Osteocyte (in vitro differentiated cells): ENCODE measurements around the gene CS. TPM values are rescaled to one million over a fixed set of nuclear protein-coding genes. Genes with fewer than 3 reads are reported as not detected.

Experiments used
- DNase-seq: peaks from one replicate; pipeline ENCODE4 v3.0.0; 2021; ENCODE audit warnings: mixed read lengths; ENCODE audit not compliant: unreplicated experiment; ENCODE audit errors: extremely low spot score
- H3K27ac Mint-ChIP-seq: one replicate; pipeline ENCODE4 v1.8.0; 2021; ENCODE audit warnings: mild to moderate bottlenecking, mixed read lengths; ENCODE audit not compliant: unreplicated experiment
- H3K27me3 Mint-ChIP-seq: one replicate; pipeline ENCODE4 v1.8.0; 2021; ENCODE audit warnings: mixed read lengths; ENCODE audit not compliant: unreplicated experiment
- H3K36me3 Mint-ChIP-seq: one replicate; pipeline ENCODE4 v1.8.0; 2021; ENCODE audit warnings: mixed read lengths; ENCODE audit not compliant: unreplicated experiment
- H3K4me1 Mint-ChIP-seq: one replicate; pipeline ENCODE4 v1.8.0; 2021; ENCODE audit warnings: mixed read lengths; ENCODE audit not compliant: unreplicated experiment
- H3K4me3 Mint-ChIP-seq: one replicate; pipeline ENCODE4 v1.8.0; 2021; ENCODE audit warnings: mild to moderate bottlenecking, moderate library complexity, mixed read lengths; ENCODE audit not compliant: unreplicated experiment
- H3K9me3 Mint-ChIP-seq: one replicate; pipeline ENCODE4 v1.8.0; 2021; ENCODE audit warnings: mixed read lengths; ENCODE audit not compliant: unreplicated experiment
- CTCF ChIP-seq: fragments of 200-600 bp; sonication (generic); IDR thresholded peaks from 2 replicates; pipeline ENCODE4 v1.5.0; 2021; ENCODE audit warnings: antibody characterized with exemption, mild to moderate bottlenecking, moderate library complexity
- total RNA-seq: library from RNA; stranded (reverse); gene quantifications from 2 replicates; pipeline ENCODE4 v1.2.1, GENCODE V29; 2021

Gene CS
- total RNA-seq, 1 donor from 2014 or later = 199 TPM

- no peak overlapping the region for H3K27ac Mint-ChIP-seq
- H3K27me3 Mint-ChIP-seq = no peaks in the 10 kb centered on the region
- H3K9me3 Mint-ChIP-seq = no peaks in the 10 kb centered on the region
- H3K4me1 Mint-ChIP-seq = peaks cover 15% of the 10 kb centered on the region
- H3K4me3 Mint-ChIP-seq = no peak overlapping the region
- no peak for DNase-seq
- H3K36me3 Mint-ChIP-seq = peaks cover 8% of the 10 kb centered on the region
- no peak for TF ChIP-seq CTCF
Observed at GRCh38 chr12:56304872-56305590, 4.9 kb upstream of the CS start.

GRCh38 chr12:56304276-56304675 lies 4.1 kb upstream of the CS start:
- no peak for TF ChIP-seq CTCF
- H3K27me3 Mint-ChIP-seq = no peaks in the 10 kb centered on the region
- no peak overlapping the region for H3K27ac Mint-ChIP-seq
- DNase-seq = no peak
- H3K9me3 Mint-ChIP-seq = no peaks in the 10 kb centered on the region
- H3K4me1 Mint-ChIP-seq = peaks cover 17% of the 10 kb centered on the region
- peaks cover 3% of the 10 kb centered on the region for H3K36me3 Mint-ChIP-seq
- H3K4me3 Mint-ChIP-seq = no peak overlapping the region

GRCh38 chr12:56300644-56301464 lies 724 bp upstream of the CS start:
- Mint-ChIP-seq H3K36me3 (peaks cover 2% of the 10 kb centered on the region), H3K4me1 (peaks cover 42% of the 10 kb centered on the region), H3K4me3 (peak overlapping the region; percentile 93), H3K27ac (peak overlapping the region; percentile 94), H3K9me3 (no peaks in the 10 kb centered on the region), H3K27me3 (no peaks in the 10 kb centered on the region)
- TF ChIP-seq CTCF = no peak
- DNase-seq = no peak

GRCh38 chr12:56299308-56299852 lies 750 bp downstream of the CS start:
- TF ChIP-seq CTCF = no peak
- no peak for DNase-seq
- H3K27me3 Mint-ChIP-seq = no peaks in the 10 kb centered on the region
- H3K9me3 Mint-ChIP-seq = no peaks in the 10 kb centered on the region
- H3K4me1 Mint-ChIP-seq = peaks cover 42% of the 10 kb centered on the region
- H3K27ac Mint-ChIP-seq = peak overlapping the region; percentile 94
- peaks cover 2% of the 10 kb centered on the region for H3K36me3 Mint-ChIP-seq
- H3K4me3 Mint-ChIP-seq = peak overlapping the region; percentile 93

- Mint-ChIP-seq H3K4me1 (peaks cover 42% of the 10 kb centered on the region), H3K27me3 (no peaks in the 10 kb centered on the region), H3K27ac (peak overlapping the region; percentile 94), H3K36me3 (peaks cover 2% of the 10 kb centered on the region), H3K9me3 (no peaks in the 10 kb centered on the region), H3K4me3 (peak overlapping the region; percentile 93)
- TF ChIP-seq CTCF = no peak
- no peak for DNase-seq
Observed at GRCh38 chr12:56298828-56299227, 1.3 kb downstream of the CS start.
